CD4-positive, alpha-beta memory T cell (primary cell): ENCODE results near the gene GSTCD. TPM values are rescaled to one million over a fixed set of nuclear protein-coding genes. Genes with fewer than 3 reads are reported as not detected.

Source experiments
- CTCF ChIA-PET: fragments of 350-600 bp; sonication (Branson Sonifier 250); formaldehyde crosslinking; loops from one replicate; lab custom pipeline; 2021; ENCODE audit warnings: inconsistent platforms; ENCODE audit not compliant: partially characterized antibody; lab: Charles Lee
- POLR2A ChIA-PET: fragments of 350-600 bp; sonication (Branson Sonifier 250); formaldehyde crosslinking; loops from one replicate; lab custom pipeline; 2021; ENCODE audit not compliant: partially characterized antibody; lab: Charles Lee
- DNase-seq, 5 donors: peaks; one replicate each; pipeline versions ENCODE4 v3.0.0 to v3.0.0-alpha.2; 2020 to 2022; ENCODE audit warnings: mixed read lengths in 1 of 5
- H3K27ac ChIP-seq: one replicate; pipeline ENCODE4 v1.7.0; 2013; ENCODE audit warnings: low read depth, low read length
- H3K27me3 ChIP-seq: 2 replicates; pipeline ENCODE4 v1.7.0; 2013; ENCODE audit warnings: mild to moderate bottlenecking, low read length, moderate library complexity; ENCODE audit not compliant: insufficient read depth
- H3K36me3 ChIP-seq: 2 replicates; pipeline ENCODE4 v1.7.0; 2013; ENCODE audit warnings: mild to moderate bottlenecking, low read length, moderate library complexity; ENCODE audit not compliant: insufficient read depth
- H3K4me1 ChIP-seq: 2 replicates; pipeline ENCODE4 v1.7.0; 2013; ENCODE audit warnings: mild to moderate bottlenecking, low read length, moderate library complexity; ENCODE audit not compliant: insufficient read depth
- H3K4me3 ChIP-seq, 2 donors: one replicate each; pipeline ENCODE4 v1.7.0; 2013; ENCODE audit warnings: low read length in 2 of 2, mild to moderate bottlenecking in 1 of 2
- H3K9me3 ChIP-seq, 2 donors: one replicate each; pipeline ENCODE4 v1.7.0; 2013; ENCODE audit warnings: low read length in 2 of 2, control low read depth in 1 of 2; ENCODE audit not compliant: control insufficient read depth in 1 of 2
- H3K27ac Mint-ChIP-seq, 7 donors: one replicate each; pipeline ENCODE4 v1.8.0; 2020 to 2021; ENCODE audit warnings: mixed read lengths in 7 of 7, mild to moderate bottlenecking in 6 of 7, inconsistent platforms in 3 of 7, moderate library complexity in 3 of 7
- H3K27me3 Mint-ChIP-seq, 2 donors: one replicate each; pipeline ENCODE4 v1.8.0; 2020 to 2021; ENCODE audit warnings: mixed read lengths in 2 of 2
- H3K36me3 Mint-ChIP-seq, 2 donors: one replicate each; pipeline ENCODE4 v1.8.0; 2020 to 2021; ENCODE audit warnings: mixed read lengths in 2 of 2, inconsistent platforms in 1 of 2, mild to moderate bottlenecking in 1 of 2
- H3K4me1 Mint-ChIP-seq, 4 donors: one replicate each; pipeline ENCODE4 v1.8.0; 2020 to 2021; ENCODE audit warnings: mixed read lengths in 4 of 4, mild to moderate bottlenecking in 1 of 4
- H3K4me3 Mint-ChIP-seq, 8 donors: one replicate each; pipeline ENCODE4 v1.8.0; 2020 to 2021; ENCODE audit warnings: mixed read lengths in 8 of 8, mild to moderate bottlenecking in 7 of 8, moderate library complexity in 6 of 8, inconsistent platforms in 3 of 8
- H3K9me3 Mint-ChIP-seq, 8 donors: one replicate each; pipeline ENCODE4 v1.8.0; 2020 to 2021; ENCODE audit warnings: mixed read lengths in 8 of 8, mild to moderate bottlenecking in 5 of 8, inconsistent platforms in 3 of 8, moderate library complexity in 1 of 8
- intact Hi-C: fragments of 100-400 bp; cut with micrococcal nuclease; formaldehyde crosslinking; loops from one replicate; pipeline ENCODE4 v1.15.1; 2023
- polyA plus RNA-seq, 2 donors: library from polyadenylated mRNA; unstranded; fragments of 300-500 nt; fragmentation: Illumina TruSeq; gene quantifications; one replicate each; pipeline ENCODE4 v1.2.3, GENCODE V29; 2021
- total RNA-seq, 2 experiments: library from RNA; stranded (reverse); gene quantifications; one replicate each; pipeline ENCODE4 v1.2.3, GENCODE V29; 2021

Gene GSTCD
- total and polyA plus RNA-seq, 4 experiments from 2014 or later: 0.64 to 5.0 (median 3.8) TPM

DNA sequence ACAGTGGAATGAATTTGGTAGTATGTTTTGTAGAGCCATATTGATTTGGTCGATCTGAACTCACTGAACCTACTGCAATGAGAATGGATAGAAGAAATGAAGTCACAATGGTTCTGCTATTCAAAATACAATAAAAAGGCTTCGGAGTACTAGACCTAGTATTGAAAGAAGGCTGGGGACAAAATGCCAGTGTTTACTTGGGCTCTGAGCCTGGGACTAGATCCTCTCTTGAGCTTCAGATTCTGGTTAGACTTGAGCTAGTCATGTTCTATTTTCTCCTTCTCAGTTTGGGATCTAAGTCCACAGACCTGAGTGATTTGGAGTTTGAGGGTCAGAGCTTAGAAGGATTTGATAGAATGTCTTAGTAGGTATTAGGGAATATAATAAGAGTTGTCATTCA lies 10.0 kb upstream of the GSTCD start:
- no peaks in the 10 kb centered on the region for H3K9me3 Mint-ChIP-seq
- ChIA-PET POLR2A (no interaction called here), CTCF (interaction anchor here (1.0 kb wide), 2 partner anchors 17 to 225 kb away, joined by 3 read pairs; partner anchors contain the start of gene PPA2)
- H3K9me3 ChIP-seq: no peaks in the 10 kb centered on the region
- intact Hi-C loops: no loop called here
- H3K36me3 Mint-ChIP-seq: peaks cover 25 to 41% of the 10 kb centered on the region in 2 donors
- DNase-seq: no peak
- H3K27me3 Mint-ChIP-seq: no peaks in the 10 kb centered on the region
- H3K4me3 Mint-ChIP-seq: no peak overlapping the region
- peaks cover 7 to 12% (median 9%) of the 10 kb centered on the region in 4 donors for H3K4me1 Mint-ChIP-seq
- H3K27me3 ChIP-seq: no peaks in the 10 kb centered on the region
- H3K27ac Mint-ChIP-seq: no peak overlapping the region
- H3K4me1 ChIP-seq: no peaks in the 10 kb centered on the region
- H3K27ac ChIP-seq: no peak overlapping the region
- peaks cover 9% of the 10 kb centered on the region for H3K36me3 ChIP-seq
- H3K4me3 ChIP-seq: no peak overlapping the region

DNA sequence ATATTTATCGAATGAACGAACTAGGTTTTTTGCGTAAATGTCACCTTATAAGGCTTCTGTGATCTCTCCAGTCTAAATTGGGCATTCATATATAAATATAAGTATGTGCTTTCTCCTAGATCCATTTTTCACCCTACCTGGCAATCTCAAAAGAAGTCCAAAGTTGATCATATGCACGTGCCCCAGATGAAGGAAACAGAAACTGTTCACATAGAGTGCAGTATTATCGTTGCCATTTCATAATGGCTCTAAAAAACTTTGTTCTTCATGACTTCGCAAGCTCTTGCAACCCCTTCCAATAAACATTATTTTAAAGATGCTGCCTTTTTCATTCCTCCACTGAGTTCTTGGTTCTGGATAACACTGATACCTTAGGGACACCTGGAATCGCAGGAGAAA lies 803 bp upstream of the GSTCD start:
- H3K4me1 ChIP-seq: peaks cover 20% of the 10 kb centered on the region
- no peaks in the 10 kb centered on the region for H3K36me3 ChIP-seq
- H3K27ac ChIP-seq: peak overlapping the region; percentile 65
- peak in 3 of 5 donors; percentile 7 to 14 (median 11) for DNase-seq
- Mint-ChIP-seq H3K27me3 (no peaks in the 10 kb centered on the region), H3K36me3 (peaks cover 0 to 13% of the 10 kb centered on the region in 2 donors), H3K9me3 (no peaks in the 10 kb centered on the region), H3K4me3 (peak overlapping the region; percentile 99 to 100 (median 100)), H3K4me1 (peaks cover 23 to 45% (median 29%) of the 10 kb centered on the region in 4 donors), H3K27ac (peak overlapping the region; percentile 93 to 99 (median 98))
- ChIA-PET CTCF (interaction anchor here (1.1 to 1.5 kb wide), 2 partner anchors 11 to 13 kb away, joined by 3 read pairs; no protein-coding TSS in a partner anchor), POLR2A (interaction anchor here (1.1 to 1.8 kb wide), 2 partner anchors 12 to 234 kb away, joined by 3 to 7 read pairs; partner anchors contain the start of gene PPA2)
- intact Hi-C loops: loop anchor here (1.0 to 10.0 kb wide), 4 partner anchors 234 to 773 kb away; partner anchors contain the start of genes AIMP1, TBCK and TET2
- H3K9me3 ChIP-seq: no peaks in the 10 kb centered on the region
- H3K4me3 ChIP-seq: peak overlapping the region; percentile 70 to 92
- no peaks in the 10 kb centered on the region for H3K27me3 ChIP-seq

DNA sequence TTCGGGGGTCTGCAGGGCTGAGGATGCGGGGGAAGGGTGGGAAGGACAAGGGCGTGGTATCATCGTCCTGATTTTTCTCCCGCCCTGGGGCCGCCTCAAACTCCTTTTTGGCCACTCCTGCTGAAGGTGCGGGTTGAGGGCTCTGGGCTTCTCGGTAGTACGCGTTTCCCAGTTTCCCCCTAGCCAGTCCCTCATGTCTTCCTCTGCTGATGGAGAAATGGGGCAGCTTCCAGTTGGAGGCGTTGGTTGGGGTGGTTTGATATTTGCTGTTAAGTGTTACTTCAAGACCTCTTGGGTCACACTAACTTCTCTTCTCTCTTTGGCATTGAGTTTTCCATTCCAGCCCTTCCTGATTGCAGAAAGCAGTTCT lies 482 bp downstream of the GSTCD start:
- H3K4me3 ChIP-seq: peak overlapping the region; percentile 70 to 92
- Mint-ChIP-seq H3K9me3 (no peaks in the 10 kb centered on the region), H3K27ac (peak overlapping the region; percentile 85 to 99 (median 97)), H3K36me3 (peaks cover 0 to 13% of the 10 kb centered on the region in 2 donors), H3K4me1 (peaks cover 23 to 45% (median 29%) of the 10 kb centered on the region in 4 donors), H3K4me3 (peak overlapping the region; percentile 99 to 100 (median 100)), H3K27me3 (no peaks in the 10 kb centered on the region)
- H3K36me3 ChIP-seq: no peaks in the 10 kb centered on the region
- POLR2A ChIA-PET: interaction anchor here (1.8 kb wide), 1 partner anchor 235 kb away, joined by 7 read pairs; the partner anchor contains the start of gene PPA2
- H3K9me3 ChIP-seq: no peaks in the 10 kb centered on the region
- no peaks in the 10 kb centered on the region for H3K27me3 ChIP-seq
- DNase-seq: peak in 1 of 5 donors; percentile 35
- H3K27ac ChIP-seq: peak overlapping the region; percentile 65
- intact Hi-C loops: loop anchor here (10.0 kb wide), 1 partner anchor 774 kb away; no protein-coding TSS in a partner anchor
- peaks cover 20% of the 10 kb centered on the region for H3K4me1 ChIP-seq
- CTCF ChIA-PET: interaction anchor here (1.0 to 1.5 kb wide), 5 partner anchors 8 to 235 kb away, joined by 3 to 4 read pairs (median 3); partner anchors contain the start of gene PPA2

DNA sequence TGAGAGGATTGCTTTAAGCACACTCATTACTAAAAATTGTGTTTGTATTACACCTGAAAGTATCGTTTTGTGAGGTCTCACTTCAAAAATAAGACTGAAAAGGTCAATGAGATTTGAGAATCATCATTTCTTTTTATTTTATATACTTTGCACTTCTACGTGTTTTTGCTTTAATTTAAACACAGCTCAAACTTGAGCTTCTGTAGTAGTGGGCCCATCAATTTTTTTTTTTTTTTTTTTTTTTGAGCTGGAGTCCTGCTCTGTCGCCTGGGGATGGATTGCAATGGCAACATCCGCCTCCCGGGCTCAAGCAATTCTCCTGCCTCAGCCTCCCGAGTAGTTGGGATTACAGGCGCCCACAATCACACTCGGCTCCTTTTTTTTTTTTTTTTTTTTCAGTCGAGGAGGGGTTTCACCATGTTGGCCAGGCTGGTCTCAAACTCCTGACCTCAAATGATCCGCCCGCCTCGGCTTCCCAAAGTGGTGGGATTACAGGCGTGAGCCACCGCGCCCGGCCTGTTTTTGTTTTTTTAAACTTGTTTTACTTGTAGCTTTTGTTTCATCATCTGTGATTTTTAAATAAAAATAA lies 1.5 kb downstream of the GSTCD start:
- Histone ChIP-seq H3K27me3 (no peaks in the 10 kb centered on the region), H3K4me3 (no peak overlapping the region), H3K36me3 (no peaks in the 10 kb centered on the region), H3K27ac (no peak overlapping the region), H3K9me3 (no peaks in the 10 kb centered on the region), H3K4me1 (peaks cover 20% of the 10 kb centered on the region)
- peak overlapping the region in 6 of 8 donors; percentile 27 to 100 (median 80) for H3K4me3 Mint-ChIP-seq
- H3K4me1 Mint-ChIP-seq: peaks cover 23 to 45% (median 29%) of the 10 kb centered on the region in 4 donors
- no peak for DNase-seq
- H3K27ac Mint-ChIP-seq: peak overlapping the region in 1 of 7 donors; percentile 93
- ChIA-PET POLR2A (no interaction called here), CTCF (interaction anchor here (0.6 to 1.1 kb wide), 5 partner anchors 9 to 236 kb away, joined by 3 to 4 read pairs (median 3); partner anchors contain the start of gene PPA2)
- no peaks in the 10 kb centered on the region for H3K9me3 Mint-ChIP-seq
- intact Hi-C loops: no loop called here
- H3K36me3 Mint-ChIP-seq: peaks cover 0 to 13% of the 10 kb centered on the region in 2 donors
- H3K27me3 Mint-ChIP-seq: no peaks in the 10 kb centered on the region

DNA sequence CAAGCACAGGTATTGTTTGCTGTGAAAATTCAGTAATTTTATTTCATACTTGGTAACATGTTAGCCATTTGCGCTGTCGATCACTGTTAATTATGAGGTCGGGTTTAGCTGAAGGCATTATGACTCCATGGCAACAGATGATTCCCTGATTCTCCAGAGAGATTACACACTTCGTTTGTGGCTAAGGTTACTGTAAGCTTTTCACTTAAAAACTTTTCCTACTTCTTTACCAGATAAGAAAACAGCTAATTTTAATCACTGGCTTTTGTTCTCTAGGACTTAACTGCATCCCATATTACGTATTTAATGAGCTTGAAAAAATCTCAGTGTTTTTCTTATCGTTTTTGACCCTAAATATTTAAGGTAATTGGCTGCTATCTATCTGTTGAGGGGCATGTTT lies 2.1 kb downstream of the GSTCD start:
- Mint-ChIP-seq H3K27ac (no peak overlapping the region), H3K27me3 (no peaks in the 10 kb centered on the region), H3K4me1 (peaks cover 21 to 41% (median 26%) of the 10 kb centered on the region in 4 donors), H3K36me3 (peaks cover 0 to 13% of the 10 kb centered on the region in 2 donors), H3K9me3 (no peaks in the 10 kb centered on the region), H3K4me3 (no peak overlapping the region)
- intact Hi-C loops: no loop called here
- Histone ChIP-seq H3K4me3 (no peak overlapping the region), H3K9me3 (no peaks in the 10 kb centered on the region), H3K27ac (no peak overlapping the region), H3K27me3 (no peaks in the 10 kb centered on the region), H3K4me1 (peaks cover 21% of the 10 kb centered on the region), H3K36me3 (no peaks in the 10 kb centered on the region)
- CTCF ChIA-PET: interaction anchor here (0.6 to 1.4 kb wide), 3 partner anchors 17 to 236 kb away, joined by 3 to 4 read pairs (median 3); partner anchors contain the start of gene PPA2
- POLR2A ChIA-PET: no interaction called here
- DNase-seq: no peak

DNA sequence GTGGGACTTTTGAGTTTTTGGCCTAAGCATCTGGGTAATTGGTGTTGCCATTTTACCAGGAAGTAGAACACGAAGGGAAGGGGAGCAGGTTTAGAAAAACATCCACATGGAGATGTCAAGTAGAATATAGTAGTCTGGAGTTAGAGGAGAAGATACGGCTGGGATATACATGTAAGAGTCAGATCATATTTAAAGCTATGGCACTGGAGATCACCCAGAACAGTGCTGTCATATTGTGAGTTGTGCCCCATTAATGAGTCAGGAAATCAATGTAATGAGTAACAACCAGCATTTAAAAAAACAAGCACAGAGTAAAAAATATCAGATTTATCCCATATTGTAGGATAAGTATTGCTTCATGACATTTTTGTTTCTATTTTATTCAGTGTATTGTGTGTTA lies 4.2 kb downstream of the GSTCD start:
- Histone ChIP-seq H3K27ac (no peak overlapping the region), H3K27me3 (no peaks in the 10 kb centered on the region), H3K36me3 (no peaks in the 10 kb centered on the region), H3K9me3 (no peaks in the 10 kb centered on the region), H3K4me1 (peaks cover 14% of the 10 kb centered on the region), H3K4me3 (no peak overlapping the region)
- Mint-ChIP-seq H3K27ac (peak overlapping the region in 1 of 7 donors; percentile 81), H3K4me1 (peaks cover 9 to 20% (median 11%) of the 10 kb centered on the region in 4 donors), H3K36me3 (peaks cover 0 to 13% of the 10 kb centered on the region in 2 donors), H3K9me3 (no peaks in the 10 kb centered on the region), H3K27me3 (no peaks in the 10 kb centered on the region), H3K4me3 (no peak overlapping the region)
- POLR2A ChIA-PET: no interaction called here
- no peak for DNase-seq
- intact Hi-C loops: no loop called here
- CTCF ChIA-PET: interaction anchor here (1.6 kb wide), 1 partner anchor 239 kb away, joined by 5 read pairs; the partner anchor contains the start of gene PPA2

DNA sequence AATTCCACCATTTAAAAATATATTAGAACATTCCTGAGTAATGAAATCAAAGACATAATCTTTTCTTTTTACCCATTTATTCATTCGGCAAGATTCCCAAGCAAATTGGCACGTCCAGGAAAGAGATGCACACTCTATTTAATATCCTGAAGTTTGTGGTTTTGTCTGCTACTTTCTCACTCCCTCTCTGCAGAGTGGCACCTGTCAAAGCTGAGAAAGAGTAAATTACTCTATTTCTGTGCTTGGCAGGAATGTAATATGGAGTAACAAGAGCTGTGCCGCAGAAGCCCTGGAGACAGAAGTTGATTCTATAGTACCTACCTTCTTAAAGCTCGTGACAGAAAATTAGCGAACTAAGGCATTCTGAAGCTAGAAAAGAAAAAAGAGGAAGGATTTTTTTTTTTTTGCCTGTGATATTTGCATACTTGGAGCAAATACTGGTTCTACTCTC lies 5.5 kb downstream of the GSTCD start:
- Mint-ChIP-seq H3K36me3 (peaks cover 0 to 2% of the 10 kb centered on the region in 2 donors), H3K4me1 (peaks cover 5 to 8% (median 8%) of the 10 kb centered on the region in 4 donors), H3K4me3 (no peak overlapping the region), H3K27me3 (no peaks in the 10 kb centered on the region), H3K9me3 (no peaks in the 10 kb centered on the region), H3K27ac (peak overlapping the region in 1 of 7 donors; percentile 3)
- ChIA-PET CTCF (interaction anchor here (0.9 to 1.2 kb wide), 3 partner anchors 193 to 240 kb away, joined by 3 read pairs; partner anchors contain the start of gene PPA2), POLR2A (no interaction called here)
- H3K36me3 ChIP-seq: no peaks in the 10 kb centered on the region
- intact Hi-C loops: no loop called here
- no peaks in the 10 kb centered on the region for H3K9me3 ChIP-seq
- H3K4me1 ChIP-seq: peaks cover 11% of the 10 kb centered on the region
- H3K4me3 ChIP-seq: no peak overlapping the region
- H3K27ac ChIP-seq: no peak overlapping the region
- H3K27me3 ChIP-seq: no peaks in the 10 kb centered on the region
- DNase-seq: no peak
